ENCODE data around the gene AP2A1. TPM values are rescaled to one million over a fixed set of nuclear protein-coding genes. Genes with fewer than 3 reads are reported as not detected.

The AP2A1 gene
- total and polyA plus RNA-seq, 10 of the 15 experiments (the other 5 are each of a cell fraction or from before 2014, with no cell fraction given), result 0.68 to 78.8 (median 33.8) TPM

DNA sequence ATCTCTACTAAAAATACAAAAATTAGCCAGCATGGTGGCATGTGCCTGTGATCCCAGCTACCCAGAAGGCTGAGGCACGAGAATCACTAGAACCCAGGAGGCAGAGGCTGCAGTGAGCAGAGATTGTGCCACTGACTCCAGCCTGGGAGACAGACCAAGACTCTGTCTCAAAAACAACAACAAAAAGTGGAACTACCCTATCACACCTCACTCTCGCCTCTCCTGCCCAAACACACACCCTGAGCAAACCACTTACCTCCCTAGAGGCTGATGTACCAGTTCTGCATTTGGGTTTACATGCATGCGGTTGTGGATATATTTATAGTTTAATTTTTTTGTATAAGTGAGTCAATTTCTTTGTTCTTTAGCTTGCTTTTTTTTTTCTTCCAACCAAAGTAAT lies 76.5 kb downstream of the AP2A1 start (continued):
- TF ChIP-seq, protein P1, sequence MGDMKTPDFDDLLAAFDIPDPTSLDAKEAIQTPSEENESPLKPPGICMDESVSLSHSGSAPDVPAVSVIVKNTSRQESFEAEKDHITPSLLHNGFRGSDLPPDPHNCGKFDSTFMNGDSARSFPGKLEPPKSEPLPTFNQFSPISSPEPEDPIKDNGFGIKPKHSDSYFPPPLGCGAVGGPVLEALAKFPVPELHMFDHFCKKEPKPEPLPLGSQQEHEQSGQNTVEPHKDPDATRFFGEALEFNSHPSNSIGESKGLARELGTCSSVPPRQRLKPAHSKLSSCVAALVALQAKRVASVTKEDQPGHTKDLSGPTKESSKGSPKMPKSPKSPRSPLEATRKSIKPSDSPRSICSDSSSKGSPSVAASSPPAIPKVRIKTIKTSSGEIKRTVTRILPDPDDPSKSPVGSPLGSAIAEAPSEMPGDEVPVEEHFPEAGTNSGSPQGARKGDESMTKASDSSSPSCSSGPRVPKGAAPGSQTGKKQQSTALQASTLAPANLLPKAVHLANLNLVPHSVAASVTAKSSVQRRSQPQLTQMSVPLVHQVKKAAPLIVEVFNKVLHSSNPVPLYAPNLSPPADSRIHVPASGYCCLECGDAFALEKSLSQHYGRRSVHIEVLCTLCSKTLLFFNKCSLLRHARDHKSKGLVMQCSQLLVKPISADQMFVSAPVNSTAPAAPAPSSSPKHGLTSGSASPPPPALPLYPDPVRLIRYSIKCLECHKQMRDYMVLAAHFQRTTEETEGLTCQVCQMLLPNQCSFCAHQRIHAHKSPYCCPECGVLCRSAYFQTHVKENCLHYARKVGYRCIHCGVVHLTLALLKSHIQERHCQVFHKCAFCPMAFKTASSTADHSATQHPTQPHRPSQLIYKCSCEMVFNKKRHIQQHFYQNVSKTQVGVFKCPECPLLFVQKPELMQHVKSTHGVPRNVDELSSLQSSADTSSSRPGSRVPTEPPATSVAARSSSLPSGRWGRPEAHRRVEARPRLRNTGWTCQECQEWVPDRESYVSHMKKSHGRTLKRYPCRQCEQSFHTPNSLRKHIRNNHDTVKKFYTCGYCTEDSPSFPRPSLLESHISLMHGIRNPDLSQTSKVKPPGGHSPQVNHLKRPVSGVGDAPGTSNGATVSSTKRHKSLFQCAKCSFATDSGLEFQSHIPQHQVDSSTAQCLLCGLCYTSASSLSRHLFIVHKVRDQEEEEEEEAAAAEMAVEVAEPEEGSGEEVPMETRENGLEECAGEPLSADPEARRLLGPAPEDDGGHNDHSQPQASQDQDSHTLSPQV (IDR thresholded peaks at IDR 0.05), result no peak
- TF ChIP-seq MTA2 (IDR thresholded peaks at IDR 0.05; ENCODE audit: low read depth), result peak; percentile 70

DNA sequence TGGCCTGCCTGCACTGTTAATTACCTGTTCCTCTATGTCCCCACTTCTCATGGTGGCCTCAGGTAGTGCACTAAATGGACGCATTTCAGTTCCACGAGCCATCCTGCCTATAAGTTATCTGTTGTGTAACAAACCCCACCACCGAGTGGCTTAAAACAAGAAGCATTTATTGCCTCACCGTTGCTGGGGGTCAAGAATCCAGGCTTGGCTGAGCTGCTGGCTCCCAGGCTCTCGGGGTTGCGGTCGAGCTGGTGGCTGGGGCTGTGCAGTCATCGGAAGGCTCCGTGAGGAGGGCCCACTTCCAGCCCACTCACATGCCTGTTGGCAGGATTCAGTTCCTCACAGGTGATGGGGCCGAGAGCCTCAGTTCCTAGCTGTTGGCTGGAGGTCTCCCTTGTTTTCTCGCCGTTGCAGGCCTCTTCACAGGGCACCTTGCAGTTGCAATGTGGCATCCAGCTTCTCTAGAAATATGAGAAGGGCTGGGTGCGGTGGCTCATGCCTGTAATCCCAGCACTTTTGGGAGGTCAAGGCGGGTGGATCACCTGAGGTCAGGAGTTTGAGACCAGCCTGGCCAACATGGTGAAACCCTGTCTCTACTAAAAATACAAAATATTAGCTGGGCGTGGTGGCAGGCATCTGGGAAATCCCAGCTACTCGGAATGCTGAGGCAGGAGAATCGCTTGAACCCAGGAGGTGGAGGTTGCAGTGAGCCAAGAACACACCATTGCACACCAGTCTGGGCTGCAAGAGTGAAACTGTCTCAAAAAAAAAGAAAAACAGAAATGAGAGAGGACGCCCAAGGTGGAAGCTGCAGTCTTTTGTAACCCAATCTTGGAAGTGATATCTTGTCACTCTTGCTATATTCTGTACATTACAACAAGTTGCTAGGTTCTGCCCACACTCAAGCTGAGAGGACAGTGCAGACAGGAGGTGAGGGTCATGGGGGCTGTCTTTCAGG lies 77.6 kb downstream of the AP2A1 start:
- intact Hi-C loops (cut with micrococcal nuclease; ENCODE audit: unreplicated experiment), result no loop called here
- POLR2A ChIA-PET, result interaction anchor here (0.5 to 1.4 kb wide), 5 partner anchors 21 to 25 kb away, joined by 3 to 8 read pairs (median 4); partner anchors contain the start of gene PNKP
- DNase-seq (ENCODE audit: low read depth, low spot score) (no peak), FAIRE-seq (no peak), ATAC-seq (no peak)
- CTCF ChIA-PET, result no interaction called here
- RAD21 ChIA-PET (ENCODE audit: unreplicated experiment), result no interaction called here
- H3K27ac ChIP-seq (ENCODE audit: control insufficient read depth, insufficient read depth), result no peak overlapping the region
- SMC1A ChIA-PET (ENCODE audit: uncharacterized antibody, unreplicated experiment), result interaction anchor here (1.4 kb wide), 2 partner anchors 22 to 26 kb away, joined by 3 read pairs; partner anchors contain the start of gene MED25
- H3K4me1 ChIP-seq (ENCODE audit: control insufficient read depth, insufficient read depth, low read length), result peaks cover 25% of the 10 kb centered on the region
- H2AFZ ChIP-seq (ENCODE audit: control insufficient read depth, low read depth, low read length), result no peak overlapping the region
- BruUV-seq (replicated peaks), result no TSS peak
- 39% methylated on average over 18 of the region's 18 CpGs for WGBS (ENCODE audit: insufficient coverage, insufficient replicate concordance, low lambda C conversion rate, missing lambda C conversion rate)
- H3K4me3 ChIP-seq, result no peak overlapping the region
- H4K20me1 ChIP-seq (ENCODE audit: control insufficient read depth, insufficient read depth), result no peaks in the 10 kb centered on the region
- H3K9ac ChIP-seq (ENCODE audit: control insufficient read depth, insufficient read depth, low read length), result no peak overlapping the region
- H3K36me3 ChIP-seq (ENCODE audit: control insufficient read depth in 2 of 2, insufficient read depth in 2 of 2, low read length in 1 of 2), result peaks cover 0 to 2% of the 10 kb centered on the region in 2 experiments; a peak in 2 of 4 replicates
- H3K9me3 ChIP-seq (replicated peaks; ENCODE audit: control insufficient read depth, insufficient read depth, low read length), result peaks cover 5% of the 10 kb centered on the region; the same call in 2 of the 3 replicates
- no peaks in the 10 kb centered on the region for H3K27me3 ChIP-seq (replicated peaks in 1 of 2; ENCODE audit: control insufficient read depth in 2 of 2, insufficient read depth in 2 of 2, low read length in 1 of 2)
- H3K4me2 ChIP-seq (ENCODE audit: control insufficient read depth, insufficient read depth), result peak overlapping the region; percentile 12; the same call in 1 of the 2 replicates
- in situ Hi-C loops (cut with MboI), result no loop called here
- H3K79me2 ChIP-seq (ENCODE audit: control insufficient read depth, insufficient read depth, low read length), result no peaks in the 10 kb centered on the region
- no peak for TF ChIP-seq TBL1XR1 (IDR thresholded peaks at IDR 0.05; ENCODE audit: low read depth, low read length)
- no peak for TF ChIP-seq NRF1 (conservative IDR thresholded peaks at IDR 0.05; ENCODE audit: low read depth, low read length)
- no peak for TF ChIP-seq RAD21 (IDR thresholded peaks at IDR 0.05; ENCODE audit: insufficient read depth, low read depth, low read length)
- no peak for TF ChIP-seq KLF5 (IDR thresholded peaks at IDR 0.05; ENCODE audit: partially characterized antibody)
- no peak for TF ChIP-seq JUND (IDR thresholded peaks at IDR 0.05; ENCODE audit: low read depth, low read length)
- TF ChIP-seq NFYB (IDR thresholded peaks at IDR 0.05; ENCODE audit: insufficient read depth, low read depth, low read length), result no peak
- TF ChIP-seq SIX5 (IDR thresholded peaks at IDR 0.05; ENCODE audit: low read depth, low read length, severe bottlenecking), result no peak
- TF ChIP-seq CEBPB (IDR thresholded peaks at IDR 0.05; ENCODE audit: borderline replicate concordance in 1 of 2, low read depth in 2 of 2, low read length in 2 of 2), result no peak
- TF ChIP-seq MYB (IDR thresholded peaks at IDR 0.05; ENCODE audit: borderline replicate concordance, low read depth, low read length), result no peak
- no peak for TF ChIP-seq SMARCA5 (IDR thresholded peaks at IDR 0.05)
- TF ChIP-seq SRF (IDR thresholded peaks at IDR 0.05; ENCODE audit: low read depth in 2 of 2, low read length in 2 of 2), result no peak
- no peak for TF ChIP-seq SUPT20H (IDR thresholded peaks at IDR 0.05; ENCODE audit: borderline replicate concordance, control insufficient read depth, low read depth, low read length)
- no peak for TF ChIP-seq TCF12 (IDR thresholded peaks at IDR 0.05; ENCODE audit: low read depth, low read length)
- TF ChIP-seq POU2F2 (IDR thresholded peaks at IDR 0.05; ENCODE audit: borderline replicate concordance, low read depth, low read length), result no peak
- TF ChIP-seq ZNF207 (IDR thresholded peaks at IDR 0.05; ENCODE audit: borderline replicate concordance), result no peak
- TF ChIP-seq RFX5 (IDR thresholded peaks at IDR 0.05; ENCODE audit: low read depth, low read length), result no peak

Data from GM12878 (cell line).